Stimulated activated CD4-positive, alpha-beta T cell treated with anti-CD3 and anti-CD28 coated beads, Interleukin-12 subunit alpha, Interleukin-12 subunit beta, amount 100 ng/mL, for 48 hours (primary cell): ENCODE results near the gene NTF3.

Experiments used
- DNase-seq, 3 donors: peaks; one replicate each; pipeline ENCODE4 v3.0.0-alpha.2; 2020; ENCODE audit warnings: low read depth in 2 of 3, low spot score in 1 of 3

Gene NTF3

GRCh38 chr12:5456906-5457305 lies 25.0 kb downstream of the NTF3 start:
- DNase-seq = no peak

- no peak for DNase-seq
Observed at GRCh38 chr12:5458229-5459050, 26.5 kb downstream of the NTF3 start.

- no peak for DNase-seq
Observed at GRCh38 chr12:5459051-5459782, 27.3 kb downstream of the NTF3 start.

- DNase-seq = no peak
Observed at GRCh38 chr12:5460817-5461216, 28.9 kb downstream of the NTF3 start.

- DNase-seq = no peak
Observed at GRCh38 chr12:5461966-5462365, 30.1 kb downstream of the NTF3 start.

GRCh38 chr12:5464096-5464495 lies 32.2 kb downstream of the NTF3 start:
- no peak for DNase-seq

- no peak for DNase-seq
Observed at GRCh38 chr12:5465384-5465783, 33.5 kb downstream of the NTF3 start.

GRCh38 chr12:5466521-5466960 lies 34.6 kb downstream of the NTF3 start:
- DNase-seq = no peak

- DNase-seq = no peak
Observed at GRCh38 chr12:5467931-5468330, 36.0 kb downstream of the NTF3 start.

- no peak for DNase-seq
Observed at GRCh38 chr12:5470221-5470620, 38.3 kb downstream of the NTF3 start.

- no peak for DNase-seq
Observed at GRCh38 chr12:5470703-5471102, 38.8 kb downstream of the NTF3 start.

- DNase-seq = no peak
Observed at GRCh38 chr12:5473076-5473782, 41.3 kb downstream of the NTF3 start.

- DNase-seq = no peak
Observed at GRCh38 chr12:5473783-5474116, 41.8 kb downstream of the NTF3 start.

- no peak for DNase-seq
Observed at GRCh38 chr12:5476356-5476755, 44.4 kb downstream of the NTF3 start.

- no peak for DNase-seq
Observed at GRCh38 chr12:5478081-5478706, 46.3 kb downstream of the NTF3 start.

- no peak for DNase-seq
Observed at GRCh38 chr12:5479761-5480160, 47.9 kb downstream of the NTF3 start.

GRCh38 chr12:5480218-5480937 lies 48.5 kb downstream of the NTF3 start:
- DNase-seq = no peak

GRCh38 chr12:5480938-5481303 lies 49.0 kb downstream of the NTF3 start:
- DNase-seq = no peak

GRCh38 chr12:5481645-5482044 lies 49.7 kb downstream of the NTF3 start:
- no peak for DNase-seq

GRCh38 chr12:5484426-5484825 lies 52.5 kb downstream of the NTF3 start:
- no peak for DNase-seq

GRCh38 chr12:5485454-5485853 lies 53.5 kb downstream of the NTF3 start:
- DNase-seq = no peak
